Endothelial cell of umbilical vein (primary cell): Measurements from ENCODE around the gene KATNAL2. TPM values are rescaled to one million over a fixed set of nuclear protein-coding genes. Genes with fewer than 3 reads are reported as not detected.

Source experiments
- BruUV-seq: library from RNA; stranded (reverse); fragments of 400-500 nt; replicated peaks from 2 replicates; lab custom pipeline; 2021; lab: Mats Ljungman, UMichigan
- CTCF ChIA-PET: fragments of 300-600, 350-600 bp; sonication (Branson Sonifier 250); formaldehyde crosslinking; loops from one replicate; lab custom pipeline; 2021; ENCODE audit warnings: antibody characterized with exemption, inconsistent platforms; lab: Charles Lee
- POLR2A ChIA-PET: fragments of 300-600, 350-600 bp; sonication (Branson Sonifier 250); formaldehyde crosslinking; loops from one replicate; lab custom pipeline; 2021; ENCODE audit warnings: antibody characterized with exemption, inconsistent platforms; lab: Charles Lee
- DNase-seq: peaks from one replicate; pipeline ENCODE4 v3.0.0-alpha.2; 2011; ENCODE audit warnings: low read depth, low spot score
- FAIRE-seq: peaks from 2 replicates; lab custom pipeline; 2011; peaks lifted over from hg19 to GRCh38; lab: Jason Lieb, UNC
- H2AFZ ChIP-seq: 2 replicates; pipeline ENCODE4 v1.6.0; 2012; ENCODE audit warnings: low read depth, low read length, control low read depth, inconsistent platforms
- H3K27ac ChIP-seq: 2 replicates; pipeline ENCODE4 v1.5.1; 2011; ENCODE audit warnings: low read depth, mild to moderate bottlenecking, control low read depth, low read length, moderate library complexity; ENCODE audit not compliant: insufficient read depth
- H3K27me3 ChIP-seq, 2 experiments: 2 replicates each; pipeline versions ENCODE4 v1.6.0 to v1.6.1; 2011; ENCODE audit warnings: low read length in 2 of 2, mixed read lengths in 1 of 2; ENCODE audit not compliant: control insufficient read depth in 2 of 2, insufficient read depth in 2 of 2
- H3K36me3 ChIP-seq, 2 experiments: 2 replicates in 1 of 2; 3 replicates in 1 of 2; pipeline ENCODE4 v1.5.1; 2011; ENCODE audit warnings: low read length in 2 of 2, mild to moderate bottlenecking in 1 of 2, moderate library complexity in 1 of 2; ENCODE audit not compliant: control insufficient read depth in 2 of 2, insufficient read depth in 2 of 2; ENCODE audit errors: extremely low read depth in 1 of 2
- H3K4me1 ChIP-seq: 3 replicates; pipeline ENCODE4 v1.5.1; 2011; ENCODE audit warnings: mild to moderate bottlenecking, low read length; ENCODE audit not compliant: control insufficient read depth, insufficient read depth; ENCODE audit errors: extremely low read depth
- H3K4me2 ChIP-seq: 2 replicates; pipeline ENCODE4 v1.6.1; 2011; ENCODE audit warnings: low read length, control low read depth, mixed read lengths; ENCODE audit not compliant: insufficient read depth
- H3K4me3 ChIP-seq, 3 experiments: fragments of 200-600 bp in 1 of 3; sonication (generic), shearing (Covaris generic) in 1 of 3; replicated peaks in 1 of 3; 2 replicates each; pipeline ENCODE4 v1.5.1; 2011 to 2016; ENCODE audit warnings: control low read depth in 3 of 3, low read length in 3 of 3, mild to moderate bottlenecking in 2 of 3, inconsistent platforms in 1 of 3, low read depth in 1 of 3, moderate library complexity in 1 of 3; ENCODE audit not compliant: insufficient read depth in 1 of 3
- H3K79me2 ChIP-seq: 2 replicates; pipeline ENCODE4 v1.6.0; 2012; ENCODE audit warnings: low read length, inconsistent platforms; ENCODE audit not compliant: control insufficient read depth, insufficient read depth
- H3K9ac ChIP-seq: replicated peaks from 2 replicates; pipeline ENCODE3; 2011; ENCODE audit warnings: low read length, control low read depth; ENCODE audit not compliant: insufficient read depth; ENCODE audit errors: extremely low read depth
- H3K9me1 ChIP-seq: replicated peaks from 3 replicates; pipeline ENCODE4 v1.6.0; 2011; ENCODE audit warnings: mild to moderate bottlenecking, low read length; ENCODE audit not compliant: control insufficient read depth, insufficient read depth; ENCODE audit errors: extremely low read depth
- H3K9me3 ChIP-seq: replicated peaks from 2 replicates; pipeline ENCODE4 v1.5.1; 2012; ENCODE audit warnings: low read length, inconsistent platforms; ENCODE audit not compliant: control insufficient read depth, insufficient read depth
- H4K20me1 ChIP-seq: replicated peaks from 2 replicates; pipeline ENCODE3; 2011; ENCODE audit warnings: mild to moderate bottlenecking, low read length; ENCODE audit not compliant: control insufficient read depth, insufficient read depth; ENCODE audit errors: extremely low read depth
- EZH2 ChIP-seq: IDR thresholded peaks from 2 replicates; pipeline ENCODE4 v1.6.1; 2012; ENCODE audit warnings: borderline replicate concordance, low read depth, mild to moderate bottlenecking, moderate library complexity, low read length, inconsistent platforms; ENCODE audit not compliant: severe bottlenecking
- FOS ChIP-seq: IDR thresholded peaks from 2 replicates; pipeline ENCODE4 v1.6.1; 2011; ENCODE audit warnings: mild to moderate bottlenecking, low read length, moderate library complexity, borderline replicate concordance; ENCODE audit not compliant: insufficient read depth
- GATA2 ChIP-seq: IDR thresholded peaks from 2 replicates; pipeline ENCODE4 v1.7.0; 2011; ENCODE audit warnings: low read depth, mild to moderate bottlenecking, moderate library complexity, mixed read lengths, low read length; ENCODE audit not compliant: insufficient read length, insufficient read depth
- JUN ChIP-seq: IDR thresholded peaks from 2 replicates; pipeline ENCODE4 v1.6.1; 2011; ENCODE audit warnings: borderline replicate concordance, low read depth; ENCODE audit not compliant: insufficient read length, insufficient read depth
- MYC ChIP-seq: IDR thresholded peaks from one replicate; pipeline ENCODE4 v1.6.1; 2011; ENCODE audit warnings: mild to moderate bottlenecking, low read depth, low read length
- POLR2A ChIP-seq: IDR thresholded peaks from 2 replicates; pipeline ENCODE4 v1.6.1; 2012; ENCODE audit warnings: low read depth, mild to moderate bottlenecking, control low read depth, low read length
- POLR2AphosphoS5 ChIP-seq: IDR thresholded peaks from 2 replicates; pipeline ENCODE4 v1.6.1; 2012; ENCODE audit warnings: low read depth, mild to moderate bottlenecking, control low read depth, low read length, moderate library complexity; ENCODE audit not compliant: insufficient read depth
- dilution Hi-C: fragments of 300-500 bp; cut with MboI; formaldehyde crosslinking; loops from one replicate; pipeline ENCODE4 v1.15.0; 2019; ENCODE audit warnings: low sequenced_read_pairs; ENCODE audit not compliant: extremely low pct_ligation_motif_present
- intact Hi-C: fragments of 100-400 bp; cut with micrococcal nuclease; formaldehyde crosslinking; loops from one replicate; pipeline ENCODE4 v1.10.0; 2022
- polyA plus RNA-seq, 4 experiments: library from polyadenylated mRNA; depleted of rRNA in 3 of 4; stranded (reverse) in 3 of 4; unstranded in 1 of 4; fragments of >200 nt; gene quantifications; 2 replicates each; pipeline versions ENCODE4 v1.2.1 to v1.2.3, GENCODE V29; 2011 to 2012; ENCODE audit warnings: missing spikeins in 1 of 4
- total RNA-seq: library from RNA; stranded (reverse); gene quantifications from 2 replicates; pipeline ENCODE4 v1.2.3, GENCODE V29; 2021
- TF ChIP-seq, protein P1 (sequence below): IDR thresholded peaks from 2 replicates; pipeline ENCODE4 v1.6.1; 2011; ENCODE audit not compliant: insufficient read depth, insufficient read length
- TF ChIP-seq, protein P2 (sequence below), 2 donors: IDR thresholded peaks; 1 replicate in 1 of 2; 2 replicates in 1 of 2; pipeline ENCODE4 v1.5.1; 2011; ENCODE audit warnings: low read length in 2 of 2, mild to moderate bottlenecking in 2 of 2, moderate library complexity in 2 of 2, control low read depth in 1 of 2, inconsistent platforms in 1 of 2, low read depth in 1 of 2; ENCODE audit not compliant: insufficient read depth in 1 of 2; ENCODE audit errors: extremely low read depth in 1 of 2

The KATNAL2 gene
- total and polyA plus RNA-seq, 2 donors (not counting 3 experiments of a cell fraction or from before 2014, with no cell fraction given) = 0.51 to 1.3 TPM

DNA sequence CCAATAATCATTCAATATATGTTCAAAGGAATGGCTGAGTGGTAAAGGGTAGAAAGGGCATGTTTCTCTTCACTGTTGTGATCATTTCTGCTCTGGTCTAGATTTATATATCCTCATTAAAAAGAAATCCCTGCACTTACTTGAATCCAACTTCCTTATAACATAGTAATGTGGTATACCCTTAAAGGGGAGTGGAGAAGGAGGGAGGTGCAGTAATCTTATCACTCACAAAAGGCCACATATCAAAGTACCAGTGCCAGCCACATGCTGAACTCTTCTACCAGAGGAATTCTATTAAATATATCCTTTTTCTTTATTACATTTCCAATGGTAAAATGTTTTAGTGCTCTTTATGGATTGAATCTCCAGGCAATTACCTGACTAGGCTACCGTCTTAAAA is 3.3 kb downstream of the KATNAL2 start:
- Histone ChIP-seq H3K4me1 (peaks cover 12% of the 10 kb centered on the region), H3K9me1 (no peaks in the 10 kb centered on the region), H3K27ac (no peak overlapping the region), H4K20me1 (no peaks in the 10 kb centered on the region), H2AFZ (no peak overlapping the region), H3K27me3 (no peaks in the 10 kb centered on the region), H3K4me2 (no peak overlapping the region), H3K36me3 (no peaks in the 10 kb centered on the region), H3K9me3 (no peaks in the 10 kb centered on the region), H3K9ac (no peak overlapping the region), H3K4me3 (no peak overlapping the region), H3K79me2 (peaks cover 12% of the 10 kb centered on the region)
- ChIA-PET POLR2A (no interaction called here), CTCF (no interaction called here)
- TF ChIP-seq JUN (no peak), FOS (no peak), GATA2 (no peak), POLR2AphosphoS5 (no peak), POLR2A (no peak), MYC (no peak), EZH2 (no peak)
- TF ChIP-seq, protein P1, sequence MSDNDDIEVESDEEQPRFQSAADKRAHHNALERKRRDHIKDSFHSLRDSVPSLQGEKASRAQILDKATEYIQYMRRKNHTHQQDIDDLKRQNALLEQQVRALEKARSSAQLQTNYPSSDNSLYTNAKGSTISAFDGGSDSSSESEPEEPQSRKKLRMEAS = no peak
- TF ChIP-seq, protein P2, sequence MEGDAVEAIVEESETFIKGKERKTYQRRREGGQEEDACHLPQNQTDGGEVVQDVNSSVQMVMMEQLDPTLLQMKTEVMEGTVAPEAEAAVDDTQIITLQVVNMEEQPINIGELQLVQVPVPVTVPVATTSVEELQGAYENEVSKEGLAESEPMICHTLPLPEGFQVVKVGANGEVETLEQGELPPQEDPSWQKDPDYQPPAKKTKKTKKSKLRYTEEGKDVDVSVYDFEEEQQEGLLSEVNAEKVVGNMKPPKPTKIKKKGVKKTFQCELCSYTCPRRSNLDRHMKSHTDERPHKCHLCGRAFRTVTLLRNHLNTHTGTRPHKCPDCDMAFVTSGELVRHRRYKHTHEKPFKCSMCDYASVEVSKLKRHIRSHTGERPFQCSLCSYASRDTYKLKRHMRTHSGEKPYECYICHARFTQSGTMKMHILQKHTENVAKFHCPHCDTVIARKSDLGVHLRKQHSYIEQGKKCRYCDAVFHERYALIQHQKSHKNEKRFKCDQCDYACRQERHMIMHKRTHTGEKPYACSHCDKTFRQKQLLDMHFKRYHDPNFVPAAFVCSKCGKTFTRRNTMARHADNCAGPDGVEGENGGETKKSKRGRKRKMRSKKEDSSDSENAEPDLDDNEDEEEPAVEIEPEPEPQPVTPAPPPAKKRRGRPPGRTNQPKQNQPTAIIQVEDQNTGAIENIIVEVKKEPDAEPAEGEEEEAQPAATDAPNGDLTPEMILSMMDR (IDR thresholded peaks at IDR 0.05; ENCODE audit: extremely low read depth in 1 of 2, insufficient read depth in 1 of 2, low read depth in 1 of 2, low read length in 2 of 2) = no peak
- dilution Hi-C loops (no loop called here), intact Hi-C loops (no loop called here)
- no TSS peak for BruUV-seq
- DNase-seq (no peak), FAIRE-seq (no peak)
